Bronchial epithelial cell (primary cell): ENCODE measurements around the gene TNS3. TPM values are rescaled to one million over a fixed set of nuclear protein-coding genes. Genes with fewer than 3 reads are reported as not detected.

ENCODE experiments used
- DNase-seq: peaks from one replicate; pipeline ENCODE4 v3.0.0-alpha.2; 2010; ENCODE audit warnings: low read depth
- FAIRE-seq: peaks from 2 replicates; lab custom pipeline; 2011; peaks lifted over from hg19 to GRCh38; lab: Jason Lieb, UNC
- H3K27me3 ChIP-seq: 2 replicates; pipeline ENCODE4 v1.5.1; 2011; ENCODE audit warnings: low read length; ENCODE audit not compliant: control insufficient read depth, insufficient read depth
- H3K36me3 ChIP-seq: 2 replicates; pipeline ENCODE4 v1.5.1; 2011; ENCODE audit warnings: low read length; ENCODE audit not compliant: control insufficient read depth, insufficient read depth
- H3K4me3 ChIP-seq: 2 replicates; pipeline ENCODE4 v1.5.1; 2011; ENCODE audit warnings: mild to moderate bottlenecking, low read depth, low read length, control low read depth
- total RNA-seq: library from RNA; depleted of rRNA; stranded (reverse); fragments of >200 nt; gene quantifications from 2 replicates; pipeline ENCODE4 v1.2.1, GENCODE V29; 2014
- TF ChIP-seq, protein P1 (sequence below): IDR thresholded peaks from 2 replicates; pipeline ENCODE4 v1.5.1; 2011; ENCODE audit warnings: mild to moderate bottlenecking, moderate library complexity, low read length, control low read depth, inconsistent platforms; ENCODE audit not compliant: insufficient read depth, severe bottlenecking

Gene TNS3
- total RNA-seq, 1 donor from 2014 or later: 2.6 TPM

DNA sequence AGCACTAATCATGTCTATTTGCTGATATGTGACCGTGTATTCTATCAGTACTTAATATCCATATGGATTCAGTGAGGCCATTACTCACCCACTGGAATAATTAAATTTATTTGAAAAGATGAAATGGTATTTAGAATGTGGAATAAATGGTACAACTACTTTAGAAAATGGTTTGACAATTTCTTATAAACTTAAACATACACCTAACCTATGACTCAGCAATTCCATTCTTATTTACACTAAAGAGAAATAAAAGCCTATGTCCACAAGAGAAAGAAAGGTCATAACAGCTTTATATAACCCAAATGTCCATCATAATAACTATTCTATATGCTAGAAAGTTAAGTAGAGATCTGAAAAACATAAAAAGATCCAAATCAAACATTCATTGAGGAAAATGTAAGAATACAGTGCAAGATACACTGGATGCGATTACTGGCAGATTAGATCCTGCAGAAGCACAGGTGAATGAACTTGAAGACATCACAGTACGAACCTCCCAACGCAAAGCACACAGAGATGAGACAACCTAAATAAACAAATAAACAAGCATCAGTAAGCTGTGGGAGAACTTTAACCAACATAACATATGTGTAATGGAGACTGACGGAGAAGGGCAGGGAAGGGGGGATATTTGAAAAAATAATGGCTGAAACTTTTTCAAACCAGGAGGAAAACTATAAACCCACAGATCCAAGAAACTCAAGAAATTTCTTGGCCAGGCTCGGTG lies 51.9 kb downstream of the TNS3 start:
- H3K27me3 ChIP-seq: no peaks in the 10 kb centered on the region
- TF ChIP-seq, protein P1, sequence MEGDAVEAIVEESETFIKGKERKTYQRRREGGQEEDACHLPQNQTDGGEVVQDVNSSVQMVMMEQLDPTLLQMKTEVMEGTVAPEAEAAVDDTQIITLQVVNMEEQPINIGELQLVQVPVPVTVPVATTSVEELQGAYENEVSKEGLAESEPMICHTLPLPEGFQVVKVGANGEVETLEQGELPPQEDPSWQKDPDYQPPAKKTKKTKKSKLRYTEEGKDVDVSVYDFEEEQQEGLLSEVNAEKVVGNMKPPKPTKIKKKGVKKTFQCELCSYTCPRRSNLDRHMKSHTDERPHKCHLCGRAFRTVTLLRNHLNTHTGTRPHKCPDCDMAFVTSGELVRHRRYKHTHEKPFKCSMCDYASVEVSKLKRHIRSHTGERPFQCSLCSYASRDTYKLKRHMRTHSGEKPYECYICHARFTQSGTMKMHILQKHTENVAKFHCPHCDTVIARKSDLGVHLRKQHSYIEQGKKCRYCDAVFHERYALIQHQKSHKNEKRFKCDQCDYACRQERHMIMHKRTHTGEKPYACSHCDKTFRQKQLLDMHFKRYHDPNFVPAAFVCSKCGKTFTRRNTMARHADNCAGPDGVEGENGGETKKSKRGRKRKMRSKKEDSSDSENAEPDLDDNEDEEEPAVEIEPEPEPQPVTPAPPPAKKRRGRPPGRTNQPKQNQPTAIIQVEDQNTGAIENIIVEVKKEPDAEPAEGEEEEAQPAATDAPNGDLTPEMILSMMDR: no peak
- DNase-seq: no peak
- peaks cover 3% of the 10 kb centered on the region for H3K36me3 ChIP-seq
- no peak overlapping the region for H3K4me3 ChIP-seq
- no peak for FAIRE-seq

DNA sequence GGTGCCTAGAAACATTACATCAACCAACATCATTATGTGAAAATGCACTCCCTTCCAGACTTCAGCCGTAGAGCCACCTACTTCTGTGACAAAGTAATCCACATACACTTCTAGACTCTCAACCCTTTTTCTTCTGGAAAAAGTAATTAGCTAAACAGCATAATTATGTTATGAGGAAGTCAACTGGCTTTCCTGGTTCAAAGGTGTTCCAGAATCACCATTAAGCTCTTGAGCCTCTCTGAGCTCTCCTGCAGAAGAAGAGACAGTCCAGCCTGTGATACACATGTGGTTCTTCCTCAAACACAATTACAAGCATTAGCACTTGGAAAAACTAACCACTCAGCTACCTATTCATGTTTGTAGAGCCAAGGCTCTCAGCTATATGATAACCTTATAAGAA lies 52.5 kb downstream of the TNS3 start:
- FAIRE-seq (no peak), DNase-seq (no peak)
- H3K4me3 ChIP-seq: no peak overlapping the region
- H3K27me3 ChIP-seq: no peaks in the 10 kb centered on the region
- peaks cover 3% of the 10 kb centered on the region for H3K36me3 ChIP-seq
- TF ChIP-seq, protein P1: no peak

DNA sequence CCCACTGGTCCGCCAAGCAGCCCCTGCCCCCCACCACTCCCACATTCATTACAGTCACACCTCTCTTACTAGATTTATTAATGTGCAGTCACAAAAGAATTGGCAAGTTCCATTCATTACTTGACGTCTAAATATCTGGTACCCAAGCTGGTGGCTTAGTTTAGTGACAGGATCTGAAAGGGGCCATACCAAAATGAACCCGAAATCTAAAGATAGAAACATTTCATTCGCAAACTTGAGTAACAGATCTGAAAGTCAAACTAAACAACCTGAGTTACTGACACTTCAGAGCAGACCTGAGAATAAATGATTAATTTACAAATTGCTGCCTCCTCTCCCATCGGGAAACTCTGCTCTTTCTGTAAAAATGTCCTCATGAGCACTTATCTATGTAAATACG lies 53.4 kb downstream of the TNS3 start:
- H3K27me3 ChIP-seq: no peaks in the 10 kb centered on the region
- H3K36me3 ChIP-seq: peaks cover 4% of the 10 kb centered on the region
- no peak overlapping the region for H3K4me3 ChIP-seq
- DNase-seq (no peak), FAIRE-seq (no peak)
- TF ChIP-seq, protein P1: no peak

DNA sequence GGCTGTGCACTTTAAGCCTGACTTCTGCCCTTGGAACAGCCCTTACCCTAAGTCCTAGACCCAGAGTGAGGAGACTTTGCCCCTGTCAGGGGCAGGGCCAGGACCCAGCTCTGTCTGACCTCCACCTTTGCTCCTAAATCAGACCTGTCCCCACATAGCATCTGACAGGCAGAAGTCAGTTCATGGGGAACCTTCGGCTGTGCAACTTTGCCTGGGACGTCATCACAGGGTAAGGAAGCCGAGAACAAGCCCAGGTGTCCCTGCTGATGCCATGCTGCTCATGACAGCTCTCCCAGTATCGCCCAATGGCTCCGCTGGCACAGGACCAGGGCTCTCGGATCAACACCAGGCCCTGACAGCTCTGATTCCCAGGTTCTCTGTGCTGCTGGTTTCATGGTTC lies 55.4 kb downstream of the TNS3 start:
- no peak for DNase-seq
- no peak for FAIRE-seq
- Histone ChIP-seq H3K36me3 (peaks cover 6% of the 10 kb centered on the region), H3K4me3 (no peak overlapping the region), H3K27me3 (no peaks in the 10 kb centered on the region)
- TF ChIP-seq, protein P1: no peak

DNA sequence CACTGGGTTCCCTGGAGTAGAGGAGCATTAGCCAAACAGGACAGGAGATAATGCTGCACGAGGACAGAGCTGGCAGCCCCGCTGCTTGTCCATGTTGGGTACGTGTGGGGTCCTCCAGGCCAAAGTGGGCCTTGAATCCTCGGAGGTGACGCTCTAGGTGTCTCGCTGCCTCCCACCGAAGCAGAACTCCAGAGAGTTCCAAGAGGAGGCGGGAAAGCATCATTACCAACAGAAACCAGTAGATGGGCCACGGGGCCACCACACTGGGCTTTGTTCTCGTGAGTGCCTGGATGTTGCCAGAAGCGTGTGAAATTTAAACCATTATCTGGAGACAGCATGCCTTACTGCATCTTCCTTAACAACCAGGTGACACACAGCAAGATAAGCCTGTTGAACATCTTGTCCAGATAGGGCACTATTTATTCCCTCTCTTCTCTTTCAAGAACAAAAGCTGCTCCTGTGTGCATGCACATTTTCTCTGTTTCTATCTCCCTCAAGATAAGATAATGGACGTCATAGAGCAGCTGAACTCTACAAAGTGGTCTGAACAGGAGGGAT lies 56.8 kb downstream of the TNS3 start:
- Histone ChIP-seq H3K27me3 (no peaks in the 10 kb centered on the region), H3K4me3 (no peak overlapping the region), H3K36me3 (peaks cover 6% of the 10 kb centered on the region)
- DNase-seq: no peak
- FAIRE-seq: peak; percentile 73
- TF ChIP-seq, protein P1: no peak
